HepG2 (cell line): Measurements from ENCODE around the gene PMVK. TPM values are rescaled to one million over a fixed set of nuclear protein-coding genes. Genes with fewer than 3 reads are reported as not detected.

Experiments
- ASH2L ChIP-seq: fragments of 300-600, 200-600 bp; sonication (generic); IDR thresholded peaks from 2 replicates; pipeline ENCODE4 v1.7.0; 2017; ENCODE audit warnings: low read depth, mild to moderate bottlenecking, moderate library complexity, mixed read lengths, low read length; ENCODE audit not compliant: insufficient read length
- ELF4 ChIP-seq: sonication (generic); formaldehyde crosslinking; IDR thresholded peaks from 2 replicates; pipeline ENCODE4 v1.5.0; 2020; ENCODE audit warnings: missing genetic modification reagents, mild to moderate bottlenecking, moderate library complexity, borderline replicate concordance
- GABPB1 ChIP-seq: IDR thresholded peaks from 2 replicates; pipeline ENCODE4 v1.6.1; 2016; ENCODE audit warnings: mild to moderate bottlenecking, missing genetic modification reagents, moderate library complexity, missing compliant biosample characterization
- IRX3 ChIP-seq: sonication (generic); formaldehyde crosslinking; IDR thresholded peaks from 2 replicates; pipeline ENCODE4 v1.8.1; 2023; ENCODE audit warnings: mild to moderate bottlenecking, low read depth, missing genetic modification reagents, borderline replicate concordance
- KLF12 ChIP-seq: sonication (generic); formaldehyde crosslinking; IDR thresholded peaks from 2 replicates; pipeline ENCODE4 v1.4.0; 2020; ENCODE audit warnings: missing genetic modification reagents, borderline replicate concordance
- MLLT10 ChIP-seq: sonication (generic); formaldehyde crosslinking; IDR thresholded peaks from 2 replicates; pipeline ENCODE4 v1.4.0; 2020; ENCODE audit warnings: missing genetic modification reagents
- MTA1 ChIP-seq: sonication (generic); formaldehyde crosslinking; IDR thresholded peaks from 2 replicates; pipeline ENCODE4 v1.4.0; 2020; ENCODE audit warnings: missing genetic modification reagents, mild to moderate bottlenecking, borderline replicate concordance
- MTA3 ChIP-seq: sonication (generic); formaldehyde crosslinking; IDR thresholded peaks from 2 replicates; pipeline ENCODE4 v1.4.0; 2020; ENCODE audit warnings: missing genetic modification reagents
- MYNN ChIP-seq: sonication (generic); formaldehyde crosslinking; IDR thresholded peaks from 2 replicates; pipeline ENCODE4 v1.4.0; 2020; ENCODE audit warnings: mild to moderate bottlenecking, low read depth, missing genetic modification reagents
- NR1H2 ChIP-seq: sonication (generic); formaldehyde crosslinking; IDR thresholded peaks from 2 replicates; pipeline ENCODE4 v1.8.1; 2022; ENCODE audit warnings: low read depth, missing genetic modification reagents, borderline replicate concordance
- POGZ ChIP-seq: sonication (generic); formaldehyde crosslinking; IDR thresholded peaks from 2 replicates; pipeline ENCODE4 v1.4.0; 2020; ENCODE audit warnings: mild to moderate bottlenecking, missing genetic modification reagents
- SMAD1 ChIP-seq: sonication (generic); formaldehyde crosslinking; IDR thresholded peaks from 2 replicates; pipeline ENCODE4 v1.4.0; 2020; ENCODE audit warnings: missing genetic modification reagents, low read depth, mild to moderate bottlenecking, borderline replicate concordance
- STAG1 ChIP-seq: sonication (generic); formaldehyde crosslinking; IDR thresholded peaks from 2 replicates; pipeline ENCODE4 v1.4.0; 2020; ENCODE audit warnings: missing genetic modification reagents
- TAF1 ChIP-seq: sonication (generic); formaldehyde crosslinking; IDR thresholded peaks from 2 replicates; pipeline ENCODE4 v1.4.0; 2020; ENCODE audit warnings: missing genetic modification reagents
- TGIF2 ChIP-seq: IDR thresholded peaks from 2 replicates; pipeline ENCODE4 v1.6.1; 2016; ENCODE audit warnings: control low read depth, missing compliant biosample characterization
- THYN1 ChIP-seq: sonication (generic); formaldehyde crosslinking; IDR thresholded peaks from 2 replicates; pipeline ENCODE4 v1.8.1; 2023; ENCODE audit warnings: low read depth, mild to moderate bottlenecking, moderate library complexity, missing genetic modification reagents, borderline replicate concordance
- ZBTB3 ChIP-seq: sonication (generic); formaldehyde crosslinking; IDR thresholded peaks from 2 replicates; pipeline ENCODE4 v1.4.0; 2020; ENCODE audit warnings: low read depth, mild to moderate bottlenecking, moderate library complexity, missing genetic modification reagents, borderline replicate concordance
- ZNF549 ChIP-seq: sonication (generic); formaldehyde crosslinking; IDR thresholded peaks from 2 replicates; pipeline ENCODE4 v1.5.0; 2020; ENCODE audit warnings: missing genetic modification reagents
- ZNF644 ChIP-seq: IDR thresholded peaks from 2 replicates; pipeline ENCODE4 v1.6.1; 2016; ENCODE audit warnings: low read depth
- ZNF773 ChIP-seq: sonication (generic); formaldehyde crosslinking; IDR thresholded peaks from 2 replicates; pipeline ENCODE4 v1.4.0; 2020; ENCODE audit warnings: missing genetic modification reagents, borderline replicate concordance
- ZSCAN12 ChIP-seq: sonication (generic); formaldehyde crosslinking; IDR thresholded peaks from 2 replicates; pipeline ENCODE4 v1.9.0; 2021; ENCODE audit warnings: mild to moderate bottlenecking, missing genetic modification reagents
- polyA plus RNA-seq, 8 experiments: library from polyadenylated mRNA; depleted of rRNA in 3 of 8; stranded (reverse) in 7 of 8; unstranded in 1 of 8; fragments of >200 nt; fragmentation: Illumina TruSeq in 4 of 8; extraction: Trizol in 4 of 8; gene quantifications; 2 replicates each; pipeline versions ENCODE4 v1.2.1 to v1.2.3, GENCODE V29; 2011 to 2016; ENCODE audit warnings: low read depth in 4 of 8, missing spikeins in 1 of 8, mixed read lengths in 1 of 8; ENCODE audit not compliant: insufficient read depth in 1 of 8
- total RNA-seq, 5 experiments: library from RNA; depleted of rRNA; stranded (reverse); fragments of >200 nt; fragmentation: Illumina TruSeq; extraction: Trizol; gene quantifications; 2 replicates each; pipeline ENCODE4 v1.2.3, GENCODE V29; 2016; ENCODE audit warnings: low read depth in 1 of 5
- TF ChIP-seq, protein P1 (sequence below): sonication (generic); formaldehyde crosslinking; IDR thresholded peaks from 2 replicates; pipeline ENCODE4 v1.4.0; 2020; ENCODE audit warnings: missing genetic modification reagents
- TF ChIP-seq, protein P2 (sequence below): IDR thresholded peaks from 2 replicates; pipeline ENCODE4 v1.6.1; 2012; ENCODE audit warnings: low read depth, low read length, improper control_type of control experiment
- TF ChIP-seq, protein P3 (sequence below): sonication (generic); formaldehyde crosslinking; IDR thresholded peaks from 2 replicates; pipeline ENCODE4 v1.9.0; 2021; ENCODE audit warnings: missing genetic modification reagents, borderline replicate concordance
- TF ChIP-seq, protein P4 (sequence below): sonication (generic); formaldehyde crosslinking; IDR thresholded peaks from 2 replicates; pipeline ENCODE4 v1.5.0; 2020; ENCODE audit warnings: missing genetic modification reagents, mild to moderate bottlenecking, borderline replicate concordance

Gene PMVK
- total and polyA plus RNA-seq, 2 of the 13 experiments (the other 11 are each of a cell fraction or from before 2014, with no cell fraction given), result 3.9 to 12.6 TPM

DNA sequence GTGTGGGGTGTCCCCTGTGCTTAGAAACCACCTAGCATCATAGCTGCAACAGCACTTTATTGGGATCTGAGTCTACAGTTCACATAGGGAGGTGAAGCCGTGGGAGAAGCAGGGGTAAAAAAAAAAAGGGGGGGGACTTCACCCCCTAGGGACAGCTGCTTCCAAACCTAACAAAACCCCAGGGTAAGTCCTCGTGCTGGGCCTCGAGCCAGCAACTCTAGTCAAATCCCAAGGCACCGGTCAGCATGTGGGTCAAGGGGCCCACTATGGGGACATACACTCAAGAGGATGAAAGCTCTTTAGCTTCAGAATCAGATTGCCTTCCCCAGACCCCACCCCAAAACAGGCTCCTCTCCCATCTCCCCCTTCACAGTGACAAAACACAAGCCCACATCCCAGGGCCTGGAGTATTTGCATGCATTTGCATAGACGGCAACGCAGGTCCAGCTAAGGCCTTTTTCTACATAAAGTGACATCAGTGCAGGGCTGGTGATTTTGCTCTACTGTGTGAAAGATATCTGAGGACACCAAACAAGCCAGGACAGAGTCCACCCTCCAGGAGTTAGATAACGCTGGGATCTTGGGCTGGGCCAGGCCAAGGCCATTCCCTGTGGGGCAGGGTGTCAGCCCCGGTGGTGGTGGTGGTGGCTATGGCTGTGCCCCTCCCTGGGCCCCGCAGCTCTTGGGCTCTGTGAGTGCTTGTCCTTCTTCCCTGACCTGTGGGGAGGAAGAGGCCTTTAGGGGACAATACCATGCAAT lies 8.1 kb upstream of the PMVK start (continued):
- TF ChIP-seq ZSCAN12 (CRISPR knock-in tag) (no peak), KLF12 (CRISPR knock-in tag) (no peak), ZBTB3 (CRISPR knock-in tag) (no peak), MYNN (CRISPR knock-in tag) (no peak), STAG1 (CRISPR knock-in tag) (peak; percentile 37), THYN1 (no peak), GABPB1 (CRISPR knock-in tag) (peak; percentile 40; the same call in 1 of the 2 replicates), ZNF549 (CRISPR knock-in tag) (no peak), IRX3 (CRISPR knock-in tag) (no peak), ELF4 (CRISPR knock-in tag) (no peak), TGIF2 (no peak), NR1H2 (CRISPR knock-in tag) (no peak), ASH2L (peak; percentile 60), MTA3 (CRISPR knock-in tag) (no peak), ZNF773 (no peak), ZNF644 (CRISPR knock-in tag) (peak; percentile 86), SMAD1 (no peak), POGZ (CRISPR knock-in tag) (no peak; the same call in 1 of the 2 replicates), MTA1 (CRISPR knock-in tag) (peak; percentile 95), TAF1 (CRISPR knock-in tag) (no peak), MLLT10 (CRISPR knock-in tag) (no peak)
- TF ChIP-seq, protein P1, sequence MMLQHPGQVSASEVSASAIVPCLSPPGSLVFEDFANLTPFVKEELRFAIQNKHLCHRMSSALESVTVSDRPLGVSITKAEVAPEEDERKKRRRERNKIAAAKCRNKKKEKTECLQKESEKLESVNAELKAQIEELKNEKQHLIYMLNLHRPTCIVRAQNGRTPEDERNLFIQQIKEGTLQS, result no peak
- TF ChIP-seq, protein P2, sequence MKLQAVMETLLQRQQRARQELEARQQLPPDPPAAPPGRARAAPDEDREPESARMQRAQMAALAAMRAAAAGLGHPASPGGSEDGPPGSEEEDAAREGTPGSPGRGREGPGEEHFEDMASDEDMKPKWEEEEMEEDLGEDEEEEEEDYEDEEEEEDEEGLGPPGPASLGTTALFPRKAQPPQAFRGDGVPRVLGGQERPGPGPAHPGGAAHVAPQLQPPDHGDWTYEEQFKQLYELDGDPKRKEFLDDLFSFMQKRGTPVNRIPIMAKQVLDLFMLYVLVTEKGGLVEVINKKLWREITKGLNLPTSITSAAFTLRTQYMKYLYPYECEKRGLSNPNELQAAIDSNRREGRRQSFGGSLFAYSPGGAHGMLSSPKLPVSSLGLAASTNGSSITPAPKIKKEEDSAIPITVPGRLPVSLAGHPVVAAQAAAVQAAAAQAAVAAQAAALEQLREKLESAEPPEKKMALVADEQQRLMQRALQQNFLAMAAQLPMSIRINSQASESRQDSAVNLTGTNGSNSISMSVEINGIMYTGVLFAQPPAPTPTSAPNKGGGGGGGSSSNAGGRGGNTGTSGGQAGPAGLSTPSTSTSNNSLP, result no peak
- TF ChIP-seq, protein P3, sequence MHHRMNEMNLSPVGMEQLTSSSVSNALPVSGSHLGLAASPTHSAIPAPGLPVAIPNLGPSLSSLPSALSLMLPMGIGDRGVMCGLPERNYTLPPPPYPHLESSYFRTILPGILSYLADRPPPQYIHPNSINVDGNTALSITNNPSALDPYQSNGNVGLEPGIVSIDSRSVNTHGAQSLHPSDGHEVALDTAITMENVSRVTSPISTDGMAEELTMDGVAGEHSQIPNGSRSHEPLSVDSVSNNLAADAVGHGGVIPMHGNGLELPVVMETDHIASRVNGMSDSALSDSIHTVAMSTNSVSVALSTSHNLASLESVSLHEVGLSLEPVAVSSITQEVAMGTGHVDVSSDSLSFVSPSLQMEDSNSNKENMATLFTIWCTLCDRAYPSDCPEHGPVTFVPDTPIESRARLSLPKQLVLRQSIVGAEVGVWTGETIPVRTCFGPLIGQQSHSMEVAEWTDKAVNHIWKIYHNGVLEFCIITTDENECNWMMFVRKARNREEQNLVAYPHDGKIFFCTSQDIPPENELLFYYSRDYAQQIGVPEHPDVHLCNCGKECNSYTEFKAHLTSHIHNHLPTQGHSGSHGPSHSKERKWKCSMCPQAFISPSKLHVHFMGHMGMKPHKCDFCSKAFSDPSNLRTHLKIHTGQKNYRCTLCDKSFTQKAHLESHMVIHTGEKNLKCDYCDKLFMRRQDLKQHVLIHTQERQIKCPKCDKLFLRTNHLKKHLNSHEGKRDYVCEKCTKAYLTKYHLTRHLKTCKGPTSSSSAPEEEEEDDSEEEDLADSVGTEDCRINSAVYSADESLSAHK (CRISPR knock-in tag), result no peak
- TF ChIP-seq, protein P4, sequence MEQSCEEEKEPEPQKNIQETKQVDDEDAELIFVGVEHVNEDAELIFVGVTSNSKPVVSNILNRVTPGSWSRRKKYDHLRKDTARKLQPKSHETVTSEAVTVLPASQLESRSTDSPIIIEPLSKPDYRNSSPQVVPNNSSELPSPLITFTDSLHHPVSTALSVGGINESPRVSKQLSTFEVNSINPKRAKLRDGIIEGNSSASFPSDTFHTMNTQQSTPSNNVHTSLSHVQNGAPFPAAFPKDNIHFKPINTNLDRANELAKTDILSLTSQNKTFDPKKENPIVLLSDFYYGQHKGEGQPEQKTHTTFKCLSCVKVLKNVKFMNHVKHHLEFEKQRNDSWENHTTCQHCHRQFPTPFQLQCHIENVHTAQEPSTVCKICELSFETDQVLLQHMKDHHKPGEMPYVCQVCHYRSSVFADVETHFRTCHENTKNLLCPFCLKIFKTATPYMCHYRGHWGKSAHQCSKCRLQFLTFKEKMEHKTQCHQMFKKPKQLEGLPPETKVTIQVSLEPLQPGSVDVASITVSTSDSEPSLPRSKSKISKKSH (CRISPR knock-in tag), result no peak
